Astrocyte (in vitro differentiated cells and primary cell): ENCODE data around the gene EMP1. TPM values are rescaled to one million over a fixed set of nuclear protein-coding genes. Genes with fewer than 3 reads are reported as not detected.

Experiments used
- DNase-seq: peaks from one replicate; pipeline ENCODE4 v3.0.0-alpha.2; 2010; ENCODE audit warnings: low read depth
- FAIRE-seq: peaks from 2 replicates; lab custom pipeline; 2011; peaks lifted over from hg19 to GRCh38; lab: Jason Lieb, UNC
- H2AFZ ChIP-seq: 2 replicates; pipeline ENCODE4 v1.6.0; 2012; ENCODE audit warnings: low read depth, low read length, inconsistent platforms
- H3K27ac ChIP-seq: 2 replicates; pipeline ENCODE4 v1.5.1; 2011; ENCODE audit warnings: low read depth, low read length, inconsistent platforms
- H3K27me3 ChIP-seq: 2 replicates; pipeline ENCODE4 v1.6.0; 2011; ENCODE audit warnings: low read length, inconsistent platforms; ENCODE audit not compliant: insufficient read depth
- H3K36me3 ChIP-seq: 2 replicates; pipeline ENCODE4 v1.5.1; 2011; ENCODE audit warnings: low read length, inconsistent platforms; ENCODE audit not compliant: insufficient read depth
- H3K4me1 ChIP-seq: 2 replicates; pipeline ENCODE4 v1.5.1; 2011; ENCODE audit warnings: low read length, inconsistent platforms; ENCODE audit not compliant: insufficient read depth
- H3K4me2 ChIP-seq: 2 replicates; pipeline ENCODE4 v1.6.0; 2012; ENCODE audit warnings: low read length, inconsistent platforms
- H3K4me3 ChIP-seq: 2 replicates; pipeline ENCODE4 v1.5.1; 2011; ENCODE audit warnings: low read depth, mild to moderate bottlenecking, low read length, inconsistent platforms; ENCODE audit not compliant: insufficient read depth
- H3K79me2 ChIP-seq: 2 replicates; pipeline ENCODE4 v1.6.0; 2012; ENCODE audit warnings: mild to moderate bottlenecking, low read length, inconsistent platforms; ENCODE audit not compliant: insufficient read depth
- H3K9ac ChIP-seq: 2 replicates; pipeline ENCODE4 v1.6.0; 2012; ENCODE audit warnings: mild to moderate bottlenecking, low read length, inconsistent platforms
- H3K9me3 ChIP-seq: 2 replicates; pipeline ENCODE4 v1.5.1; 2012; ENCODE audit warnings: low read depth, mild to moderate bottlenecking, low read length, inconsistent platforms; ENCODE audit not compliant: insufficient read depth
- H4K20me1 ChIP-seq: 2 replicates; pipeline ENCODE4 v1.6.0; 2012; ENCODE audit warnings: low read length, inconsistent platforms; ENCODE audit not compliant: insufficient read depth
- H3K27ac Mint-ChIP-seq: one replicate; pipeline ENCODE4 v1.8.0; 2021; ENCODE audit warnings: mild to moderate bottlenecking, mixed read lengths; ENCODE audit not compliant: unreplicated experiment
- H3K27me3 Mint-ChIP-seq: one replicate; pipeline ENCODE4 v1.8.0; 2021; ENCODE audit warnings: low read depth, mixed read lengths; ENCODE audit not compliant: unreplicated experiment
- H3K36me3 Mint-ChIP-seq: one replicate; pipeline ENCODE4 v1.8.0; 2021; ENCODE audit warnings: low read depth, mixed read lengths; ENCODE audit not compliant: unreplicated experiment
- H3K4me1 Mint-ChIP-seq: one replicate; pipeline ENCODE4 v1.8.0; 2021; ENCODE audit warnings: low read depth, mixed read lengths; ENCODE audit not compliant: unreplicated experiment
- H3K4me3 Mint-ChIP-seq: one replicate; pipeline ENCODE4 v1.8.0; 2021; ENCODE audit warnings: mild to moderate bottlenecking, moderate library complexity, mixed read lengths; ENCODE audit not compliant: unreplicated experiment
- H3K9me3 Mint-ChIP-seq: one replicate; pipeline ENCODE4 v1.8.0; 2021; ENCODE audit warnings: mild to moderate bottlenecking, mixed read lengths; ENCODE audit not compliant: unreplicated experiment
- CTCF ChIP-seq: IDR thresholded peaks from 2 replicates; pipeline ENCODE4 v1.5.1; 2011; ENCODE audit warnings: low read depth, mild to moderate bottlenecking, inconsistent platforms, low read length, moderate library complexity; ENCODE audit not compliant: insufficient read depth
- EZH2 ChIP-seq: IDR thresholded peaks from 2 replicates; pipeline ENCODE4 v1.6.1; 2012; ENCODE audit warnings: mild to moderate bottlenecking, low read length, inconsistent platforms; ENCODE audit not compliant: insufficient read depth
- total RNA-seq: library from RNA; stranded (reverse); gene quantifications from 2 replicates; pipeline ENCODE4 v1.2.1, GENCODE V29; 2021

Gene EMP1
- total RNA-seq, 1 donor from 2014 or later = 71.7 TPM

- peaks cover 8% of the 10 kb centered on the region for H3K4me1 Mint-ChIP-seq
Measured at GRCh38 chr12:13251521-13251920, 55.0 kb downstream of the EMP1 start.

GRCh38 chr12:13252024-13252423 lies 55.5 kb downstream of the EMP1 start:
- Mint-ChIP-seq H3K9me3 (peaks cover 2% of the 10 kb centered on the region), H3K36me3 (no peaks in the 10 kb centered on the region), H3K4me3 (no peak overlapping the region), H3K27me3 (no peaks in the 10 kb centered on the region), H3K27ac (no peak overlapping the region), H3K4me1 (peaks cover 10% of the 10 kb centered on the region)
- Histone ChIP-seq H3K27me3 (no peaks in the 10 kb centered on the region), H3K4me2 (no peak overlapping the region), H3K4me1 (peaks cover 15% of the 10 kb centered on the region), H3K9me3 (no peaks in the 10 kb centered on the region), H3K79me2 (no peaks in the 10 kb centered on the region), H2AFZ (no peak overlapping the region), H3K9ac (no peak overlapping the region), H3K36me3 (no peaks in the 10 kb centered on the region), H3K4me3 (no peak overlapping the region), H4K20me1 (no peaks in the 10 kb centered on the region), H3K27ac (no peak overlapping the region)
- DNase-seq (no peak), FAIRE-seq (no peak)
- TF ChIP-seq EZH2 (no peak), CTCF (no peak)

More at GRCh38 chr12:13251521-13251920, 55.0 kb downstream of the EMP1 start:
- FAIRE-seq (no peak), DNase-seq (no peak)
- no peak for TF ChIP-seq CTCF
- no peaks in the 10 kb centered on the region for H3K79me2 ChIP-seq
- H3K27me3 ChIP-seq = no peaks in the 10 kb centered on the region
- no peaks in the 10 kb centered on the region for H3K9me3 ChIP-seq
- H2AFZ ChIP-seq = no peak overlapping the region
- peaks cover 15% of the 10 kb centered on the region for H3K4me1 ChIP-seq
- Mint-ChIP-seq H3K27me3 (no peaks in the 10 kb centered on the region), H3K27ac (no peak overlapping the region), H3K9me3 (peaks cover 2% of the 10 kb centered on the region), H3K4me3 (no peak overlapping the region), H3K36me3 (no peaks in the 10 kb centered on the region)
- H3K36me3 ChIP-seq = no peaks in the 10 kb centered on the region
- H3K4me3 ChIP-seq = no peak overlapping the region
- H3K4me2 ChIP-seq = no peak overlapping the region
- H3K9ac ChIP-seq = no peak overlapping the region
- no peak overlapping the region for H3K27ac ChIP-seq
- H4K20me1 ChIP-seq = no peaks in the 10 kb centered on the region

GRCh38 chr12:13252616-13253015 lies 56.1 kb downstream of the EMP1 start:
- Mint-ChIP-seq H3K4me1 (peaks cover 15% of the 10 kb centered on the region), H3K27ac (no peak overlapping the region), H3K9me3 (peaks cover 2% of the 10 kb centered on the region), H3K4me3 (no peak overlapping the region), H3K27me3 (no peaks in the 10 kb centered on the region), H3K36me3 (no peaks in the 10 kb centered on the region)
- no peak overlapping the region for H3K27ac ChIP-seq
- no peaks in the 10 kb centered on the region for H3K27me3 ChIP-seq
- no peaks in the 10 kb centered on the region for H3K79me2 ChIP-seq
- TF ChIP-seq CTCF (no peak), EZH2 (no peak)
- FAIRE-seq = no peak
- no peaks in the 10 kb centered on the region for H4K20me1 ChIP-seq
- H3K4me2 ChIP-seq = no peak overlapping the region
- H3K36me3 ChIP-seq = no peaks in the 10 kb centered on the region
- H3K9ac ChIP-seq = no peak overlapping the region
- H2AFZ ChIP-seq = no peak overlapping the region
- no peak for DNase-seq
- no peak overlapping the region for H3K4me3 ChIP-seq
- peaks cover 15% of the 10 kb centered on the region for H3K4me1 ChIP-seq
- no peaks in the 10 kb centered on the region for H3K9me3 ChIP-seq
